ENCODE measurements around the gene LCN12. TPM values are rescaled to one million over a fixed set of nuclear protein-coding genes. Genes with fewer than 3 reads are reported as not detected.

Gene LCN12
- total RNA-seq, 1 donor from 2014 or later: not detected

DNA sequence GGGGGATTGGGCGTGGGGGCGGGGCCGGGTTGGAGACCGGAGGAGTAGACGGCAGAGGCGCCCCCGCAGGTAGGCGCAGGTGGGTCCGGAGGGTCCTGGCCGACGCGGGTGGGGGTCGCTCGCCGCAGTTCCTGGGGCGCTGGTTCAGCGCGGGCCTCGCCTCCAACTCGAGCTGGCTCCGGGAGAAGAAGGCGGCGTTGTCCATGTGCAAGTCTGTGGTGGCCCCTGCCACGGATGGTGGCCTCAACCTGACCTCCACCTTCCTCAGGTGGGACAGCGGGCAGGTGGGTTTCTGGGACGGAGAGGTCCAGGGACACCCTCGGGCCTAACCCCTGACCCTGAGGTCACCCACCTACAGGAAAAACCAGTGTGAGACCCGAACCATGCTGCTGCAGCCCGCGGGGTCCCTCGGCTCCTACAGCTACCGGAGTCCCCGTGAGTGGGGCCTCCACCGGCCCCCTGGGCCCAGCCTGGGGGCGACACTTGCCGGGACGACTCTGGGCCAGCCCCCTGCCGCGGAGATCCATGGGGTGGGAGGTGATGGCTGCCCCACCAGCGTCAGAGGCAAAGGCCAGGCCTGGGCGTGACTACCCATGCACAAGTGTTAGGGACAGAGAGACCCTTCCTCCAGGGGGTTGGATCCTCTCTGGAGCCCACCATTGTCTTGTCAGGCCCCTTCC lies 26.9 kb downstream of the LCN12 start:
- peaks cover 4% of the 10 kb centered on the region for H3K27me3 ChIP-seq (ENCODE audit: insufficient read depth, low read length)
- TF ChIP-seq EZH2 (IDR thresholded peaks at IDR 0.05; ENCODE audit: insufficient read depth, low read length): no peak
- TF ChIP-seq, protein P1, sequence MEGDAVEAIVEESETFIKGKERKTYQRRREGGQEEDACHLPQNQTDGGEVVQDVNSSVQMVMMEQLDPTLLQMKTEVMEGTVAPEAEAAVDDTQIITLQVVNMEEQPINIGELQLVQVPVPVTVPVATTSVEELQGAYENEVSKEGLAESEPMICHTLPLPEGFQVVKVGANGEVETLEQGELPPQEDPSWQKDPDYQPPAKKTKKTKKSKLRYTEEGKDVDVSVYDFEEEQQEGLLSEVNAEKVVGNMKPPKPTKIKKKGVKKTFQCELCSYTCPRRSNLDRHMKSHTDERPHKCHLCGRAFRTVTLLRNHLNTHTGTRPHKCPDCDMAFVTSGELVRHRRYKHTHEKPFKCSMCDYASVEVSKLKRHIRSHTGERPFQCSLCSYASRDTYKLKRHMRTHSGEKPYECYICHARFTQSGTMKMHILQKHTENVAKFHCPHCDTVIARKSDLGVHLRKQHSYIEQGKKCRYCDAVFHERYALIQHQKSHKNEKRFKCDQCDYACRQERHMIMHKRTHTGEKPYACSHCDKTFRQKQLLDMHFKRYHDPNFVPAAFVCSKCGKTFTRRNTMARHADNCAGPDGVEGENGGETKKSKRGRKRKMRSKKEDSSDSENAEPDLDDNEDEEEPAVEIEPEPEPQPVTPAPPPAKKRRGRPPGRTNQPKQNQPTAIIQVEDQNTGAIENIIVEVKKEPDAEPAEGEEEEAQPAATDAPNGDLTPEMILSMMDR (IDR thresholded peaks at IDR 0.05; ENCODE audit: insufficient read depth, low read depth, low read length): no peak
- FAIRE-seq: no peak
- Mint-ChIP-seq H3K27ac (ENCODE audit: unreplicated experiment) (no peak overlapping the region), H3K27me3 (ENCODE audit: low read depth, unreplicated experiment) (peaks cover 21% of the 10 kb centered on the region), H3K4me1 (ENCODE audit: low read depth, unreplicated experiment) (no peaks in the 10 kb centered on the region), H3K36me3 (ENCODE audit: low read depth, unreplicated experiment) (peaks cover 3% of the 10 kb centered on the region), H3K9me3 (ENCODE audit: unreplicated experiment) (no peaks in the 10 kb centered on the region), H3K4me3 (ENCODE audit: unreplicated experiment) (no peak overlapping the region)
- H3K27ac ChIP-seq (ENCODE audit: low read depth, low read length): no peak overlapping the region
- DNase-seq (ENCODE audit: low read depth): no peak
- H3K9me3 ChIP-seq (ENCODE audit: insufficient read depth, low read depth, low read length): no peaks in the 10 kb centered on the region
- H3K4me2 ChIP-seq (ENCODE audit: low read length): no peak overlapping the region
- no peak overlapping the region for H2AFZ ChIP-seq (ENCODE audit: low read depth, low read length)
- no peak overlapping the region for H3K4me3 ChIP-seq (ENCODE audit: insufficient read depth, low read depth, low read length)
- no peaks in the 10 kb centered on the region for H3K79me2 ChIP-seq (ENCODE audit: insufficient read depth, low read length)
- peaks cover 5% of the 10 kb centered on the region for H3K4me1 ChIP-seq (ENCODE audit: insufficient read depth, low read length)
- no peaks in the 10 kb centered on the region for H4K20me1 ChIP-seq (ENCODE audit: insufficient read depth, low read length)
- H3K9ac ChIP-seq (ENCODE audit: low read length): no peak overlapping the region
- no peaks in the 10 kb centered on the region for H3K36me3 ChIP-seq (ENCODE audit: insufficient read depth, low read length)

DNA sequence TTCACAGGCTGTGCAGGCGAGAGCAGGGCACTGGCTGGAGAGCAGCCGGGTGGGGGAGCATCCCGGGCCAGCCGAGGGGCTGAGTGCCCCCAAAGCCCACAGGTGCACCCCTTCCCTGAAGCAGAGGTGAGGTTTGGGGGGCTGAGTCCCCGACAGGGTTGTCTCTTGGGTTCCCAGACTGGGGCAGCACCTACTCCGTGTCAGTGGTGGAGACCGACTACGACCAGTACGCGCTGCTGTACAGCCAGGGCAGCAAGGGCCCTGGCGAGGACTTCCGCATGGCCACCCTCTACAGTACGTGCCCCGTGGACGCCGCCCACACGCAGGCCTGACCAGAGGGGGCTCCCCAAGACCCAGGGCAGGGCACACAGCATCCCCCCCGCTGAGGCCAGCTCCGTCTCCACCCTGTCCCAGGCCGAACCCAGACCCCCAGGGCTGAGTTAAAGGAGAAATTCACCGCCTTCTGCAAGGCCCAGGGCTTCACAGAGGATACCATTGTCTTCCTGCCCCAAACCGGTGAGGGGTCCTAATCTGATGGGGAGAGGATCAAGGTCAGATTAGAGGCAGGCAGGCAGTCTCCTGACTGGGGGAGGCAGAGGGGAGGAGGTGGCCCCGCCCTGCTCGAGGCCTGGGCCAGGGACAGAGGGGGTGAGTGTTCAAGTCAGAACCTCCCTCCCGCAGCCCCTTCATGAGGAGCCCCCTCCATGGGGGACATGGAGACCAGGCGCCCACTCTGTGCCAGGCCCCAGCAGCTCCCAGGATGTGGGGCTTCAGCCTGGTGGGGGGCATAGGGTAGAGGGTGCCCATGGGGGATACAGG lies 27.9 kb downstream of the LCN12 start:
- Mint-ChIP-seq H3K9me3 (ENCODE audit: unreplicated experiment) (no peaks in the 10 kb centered on the region), H3K27me3 (ENCODE audit: low read depth, unreplicated experiment) (peaks cover 23% of the 10 kb centered on the region), H3K4me3 (ENCODE audit: unreplicated experiment) (no peak overlapping the region), H3K27ac (ENCODE audit: unreplicated experiment) (no peak overlapping the region), H3K4me1 (ENCODE audit: low read depth, unreplicated experiment) (no peaks in the 10 kb centered on the region), H3K36me3 (ENCODE audit: low read depth, unreplicated experiment) (peaks cover 3% of the 10 kb centered on the region)
- TF ChIP-seq EZH2 (IDR thresholded peaks at IDR 0.05; ENCODE audit: insufficient read depth, low read length): no peak
- TF ChIP-seq, protein P1 (IDR thresholded peaks at IDR 0.05; ENCODE audit: insufficient read depth, low read depth, low read length): no peak
- H3K27me3 ChIP-seq (ENCODE audit: insufficient read depth, low read length): peaks cover 11% of the 10 kb centered on the region
- DNase-seq (ENCODE audit: low read depth) (no peak), FAIRE-seq (no peak)
- H3K9ac ChIP-seq (ENCODE audit: low read length): no peak overlapping the region
- no peak overlapping the region for H3K4me3 ChIP-seq (ENCODE audit: insufficient read depth, low read depth, low read length)
- H2AFZ ChIP-seq (ENCODE audit: low read depth, low read length): no peak overlapping the region
- no peak overlapping the region for H3K27ac ChIP-seq (ENCODE audit: low read depth, low read length)
- H3K79me2 ChIP-seq (ENCODE audit: insufficient read depth, low read length): no peaks in the 10 kb centered on the region
- no peak overlapping the region for H3K4me2 ChIP-seq (ENCODE audit: low read length)
- H3K4me1 ChIP-seq (ENCODE audit: insufficient read depth, low read length): peaks cover 5% of the 10 kb centered on the region
- no peaks in the 10 kb centered on the region for H3K36me3 ChIP-seq (ENCODE audit: insufficient read depth, low read length)
- H3K9me3 ChIP-seq (ENCODE audit: insufficient read depth, low read depth, low read length): no peaks in the 10 kb centered on the region
- H4K20me1 ChIP-seq (ENCODE audit: insufficient read depth, low read length): no peaks in the 10 kb centered on the region

All from astrocyte (in vitro differentiated cells and primary cell).